Bronchial epithelial cell (primary cell): Measurements from ENCODE around the gene SIK3. TPM values are rescaled to one million over a fixed set of nuclear protein-coding genes. Genes with fewer than 3 reads are reported as not detected.

Experiments
- DNase-seq: peaks from one replicate; pipeline ENCODE4 v3.0.0-alpha.2; 2010; ENCODE audit warnings: low read depth
- FAIRE-seq: peaks from 2 replicates; lab custom pipeline; 2011; peaks lifted over from hg19 to GRCh38; lab: Jason Lieb, UNC
- H3K27me3 ChIP-seq: 2 replicates; pipeline ENCODE4 v1.5.1; 2011; ENCODE audit warnings: low read length; ENCODE audit not compliant: control insufficient read depth, insufficient read depth
- H3K36me3 ChIP-seq: 2 replicates; pipeline ENCODE4 v1.5.1; 2011; ENCODE audit warnings: low read length; ENCODE audit not compliant: control insufficient read depth, insufficient read depth
- H3K4me3 ChIP-seq: 2 replicates; pipeline ENCODE4 v1.5.1; 2011; ENCODE audit warnings: mild to moderate bottlenecking, low read depth, low read length, control low read depth
- CTCF ChIP-seq: IDR thresholded peaks from 2 replicates; pipeline ENCODE4 v1.5.1; 2011; ENCODE audit warnings: mild to moderate bottlenecking, moderate library complexity, low read length, control low read depth, inconsistent platforms; ENCODE audit not compliant: insufficient read depth, severe bottlenecking
- total RNA-seq: library from RNA; depleted of rRNA; stranded (reverse); fragments of >200 nt; gene quantifications from 2 replicates; pipeline ENCODE4 v1.2.1, GENCODE V29; 2014

SIK3 gene
- total RNA-seq, 1 donor from 2014 or later, result 6.8 TPM

- FAIRE-seq (no peak), DNase-seq (no peak)
- no peaks in the 10 kb centered on the region for H3K27me3 ChIP-seq
- H3K36me3 ChIP-seq, result no peaks in the 10 kb centered on the region
- H3K4me3 ChIP-seq, result no peak overlapping the region
- no peak for TF ChIP-seq CTCF
Measured at GRCh38 chr11:116822575-116822974, 275.7 kb downstream of the SIK3 start.

GRCh38 chr11:116821050-116821918 is 276.9 kb downstream of the SIK3 start:
- no peak for TF ChIP-seq CTCF
- Histone ChIP-seq H3K4me3 (no peak overlapping the region), H3K36me3 (no peaks in the 10 kb centered on the region), H3K27me3 (no peaks in the 10 kb centered on the region)
- no peak for FAIRE-seq
- no peak for DNase-seq

GRCh38 chr11:116819049-116819448 is 279.2 kb downstream of the SIK3 start:
- no peak overlapping the region for H3K4me3 ChIP-seq
- no peaks in the 10 kb centered on the region for H3K27me3 ChIP-seq
- no peaks in the 10 kb centered on the region for H3K36me3 ChIP-seq
- TF ChIP-seq CTCF, result no peak
- FAIRE-seq (no peak), DNase-seq (no peak)

GRCh38 chr11:116814502-116814901 is 283.7 kb downstream of the SIK3 start:
- FAIRE-seq (no peak), DNase-seq (no peak)
- TF ChIP-seq CTCF, result no peak
- no peak overlapping the region for H3K4me3 ChIP-seq
- no peaks in the 10 kb centered on the region for H3K36me3 ChIP-seq
- no peaks in the 10 kb centered on the region for H3K27me3 ChIP-seq

GRCh38 chr11:116813781-116814471 is 284.3 kb downstream of the SIK3 start:
- Histone ChIP-seq H3K36me3 (no peaks in the 10 kb centered on the region), H3K4me3 (no peak overlapping the region), H3K27me3 (no peaks in the 10 kb centered on the region)
- no peak for TF ChIP-seq CTCF
- no peak for FAIRE-seq
- no peak for DNase-seq
